Activated T-cell treated with anti-CD3 and anti-CD28 coated beads, Interleukin-2, amount 50 U/mL, for 72 hours (primary cell): ENCODE measurements around the gene SLAMF1. TPM values are rescaled to one million over a fixed set of nuclear protein-coding genes. Genes with fewer than 3 reads are reported as not detected.

Experiments used
- ATAC-seq, 2 donors: fragments of 150-1000 bp; cut with Tn5 transposase; replicated peaks in 1 of 2; 2 replicates each; pipeline ENCODE4 v1.10.0; 2021; ENCODE audit warnings: moderate library complexity in 2 of 2, mild to moderate bottlenecking in 1 of 2
- DNase-seq, 2 donors: peaks; one replicate each; pipeline ENCODE4 v3.0.0; 2021 to 2022; ENCODE audit warnings: mixed read lengths in 1 of 2
- H3K27ac Mint-ChIP-seq: one replicate; pipeline ENCODE4 v1.8.0; 2022; ENCODE audit warnings: mild to moderate bottlenecking, moderate library complexity, mixed read lengths
- H3K27me3 Mint-ChIP-seq: one replicate; pipeline ENCODE4 v1.8.0; 2022; ENCODE audit warnings: low read depth, mixed read lengths
- H3K36me3 Mint-ChIP-seq, 2 donors: one replicate each; pipeline ENCODE4 v1.8.0; 2022; ENCODE audit warnings: mixed read lengths in 2 of 2, mild to moderate bottlenecking in 1 of 2; ENCODE audit not compliant: insufficient read depth in 2 of 2
- H3K4me1 Mint-ChIP-seq: one replicate; pipeline ENCODE4 v1.8.0; 2022; ENCODE audit warnings: low read depth, mixed read lengths
- H3K4me3 Mint-ChIP-seq, 2 donors: one replicate each; pipeline ENCODE4 v1.8.0; 2022; ENCODE audit warnings: mild to moderate bottlenecking in 2 of 2, mixed read lengths in 2 of 2, moderate library complexity in 2 of 2
- H3K9me3 Mint-ChIP-seq, 2 donors: one replicate each; pipeline ENCODE4 v1.8.0; 2022; ENCODE audit warnings: mixed read lengths in 2 of 2
- total RNA-seq, 2 donors: library from RNA; stranded (reverse); gene quantifications; one replicate each; pipeline ENCODE4 v1.2.3, GENCODE V29; 2022

Gene SLAMF1
- total RNA-seq, 2 donors from 2014 or later: 81.4 to 134 TPM

DNA sequence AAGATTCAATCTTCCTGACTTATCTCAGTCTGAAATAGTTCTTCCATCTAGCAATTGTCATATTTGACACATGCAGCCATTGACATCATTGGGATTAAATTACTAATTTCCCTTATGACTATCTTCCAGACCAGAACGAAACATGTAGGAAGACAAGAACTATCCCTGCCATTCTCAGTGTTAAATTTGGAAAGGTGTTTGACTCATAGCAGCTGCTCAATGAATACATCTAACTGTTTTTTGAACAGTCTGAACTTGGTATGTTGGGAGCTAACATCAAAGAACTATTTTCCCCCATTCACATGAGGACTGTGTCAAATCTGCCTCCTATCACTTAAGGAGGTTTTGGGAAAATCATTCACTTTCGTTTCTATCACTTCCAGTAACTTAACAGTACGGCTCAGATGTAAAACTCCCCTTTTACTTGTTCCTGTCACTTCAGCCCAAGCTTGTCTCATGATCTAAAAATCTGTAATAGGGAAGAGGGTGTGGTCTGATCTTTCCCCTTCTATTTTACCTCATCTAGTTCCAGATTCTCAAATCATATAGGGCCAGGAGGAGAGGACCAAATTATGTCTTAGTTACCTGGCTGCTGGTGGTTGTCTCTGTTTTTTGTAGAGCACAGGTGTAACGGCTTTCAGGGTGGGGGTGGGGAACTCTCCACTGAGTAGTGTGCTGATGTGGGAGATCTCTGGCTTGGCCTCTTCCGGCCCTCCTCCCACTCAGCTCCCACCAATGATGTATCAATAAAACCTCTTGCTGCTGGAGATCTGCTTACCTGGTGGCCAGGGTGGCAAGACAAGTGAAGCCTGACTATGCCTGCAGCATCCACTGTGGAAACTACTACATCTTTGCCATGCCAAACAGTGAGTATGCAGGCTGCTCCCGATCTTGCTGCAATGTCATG lies 26.2 kb upstream of the SLAMF1 start:
- no peak overlapping the region for H3K27ac Mint-ChIP-seq
- no peaks in the 10 kb centered on the region for H3K27me3 Mint-ChIP-seq
- H3K4me1 Mint-ChIP-seq: peaks cover 27% of the 10 kb centered on the region
- peaks cover 17 to 34% of the 10 kb centered on the region in 2 donors for H3K36me3 Mint-ChIP-seq
- DNase-seq (peak; percentile 43 to 55), ATAC-seq (peak; percentile 56 to 60)
- no peak overlapping the region for H3K4me3 Mint-ChIP-seq
- peaks cover 4 to 5% of the 10 kb centered on the region in 2 donors for H3K9me3 Mint-ChIP-seq

DNA sequence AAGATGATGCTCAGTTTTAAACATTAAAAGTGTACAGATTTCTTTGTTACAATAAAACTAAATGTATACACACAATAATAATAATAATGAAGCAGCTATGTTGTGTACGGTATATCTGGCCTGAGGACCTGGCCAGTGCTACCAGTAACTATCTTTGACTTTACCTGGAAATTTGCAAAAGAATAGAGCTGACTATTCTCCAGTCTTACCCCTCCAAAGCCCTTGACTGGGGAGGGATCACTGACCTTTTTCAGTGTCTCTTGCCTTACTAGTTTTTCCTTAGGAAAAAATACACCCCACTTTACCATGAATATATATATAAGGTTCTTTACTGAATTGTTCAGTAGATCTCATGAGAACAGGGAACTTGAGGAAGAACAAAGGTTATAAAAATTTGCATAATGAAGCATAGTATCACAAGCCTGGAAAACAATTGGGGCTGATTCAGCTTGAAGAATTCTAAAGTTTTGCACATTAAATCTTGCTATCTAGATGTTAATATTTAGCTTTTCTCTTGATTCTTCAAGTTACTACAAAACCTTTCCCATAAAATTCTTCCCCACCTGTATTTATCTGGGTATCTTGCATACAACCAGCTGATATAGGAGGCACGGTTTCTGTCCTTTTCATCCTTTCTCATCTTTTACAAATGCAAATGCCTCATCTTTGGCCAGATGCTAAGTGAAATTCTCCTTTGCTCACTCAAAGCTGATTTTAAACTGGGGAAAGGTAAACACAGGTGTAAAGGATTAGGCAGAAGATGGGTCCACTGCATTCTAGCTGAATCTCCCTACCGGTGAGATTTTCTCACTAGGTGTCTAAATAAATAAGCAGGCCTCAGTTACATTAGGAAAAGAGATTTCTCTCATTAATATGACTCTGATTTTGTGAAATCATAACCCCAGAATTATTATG lies 25.0 kb upstream of the SLAMF1 start:
- peak overlapping the region in 1 of 2 donors; percentile 11 for H3K4me3 Mint-ChIP-seq
- ATAC-seq: no peak
- H3K4me1 Mint-ChIP-seq: peaks cover 26% of the 10 kb centered on the region
- DNase-seq: no peak
- peaks cover 5 to 7% of the 10 kb centered on the region in 2 donors for H3K9me3 Mint-ChIP-seq
- H3K27ac Mint-ChIP-seq: peak overlapping the region; percentile 66
- H3K36me3 Mint-ChIP-seq: peaks cover 11 to 34% of the 10 kb centered on the region in 2 donors
- H3K27me3 Mint-ChIP-seq: no peaks in the 10 kb centered on the region

DNA sequence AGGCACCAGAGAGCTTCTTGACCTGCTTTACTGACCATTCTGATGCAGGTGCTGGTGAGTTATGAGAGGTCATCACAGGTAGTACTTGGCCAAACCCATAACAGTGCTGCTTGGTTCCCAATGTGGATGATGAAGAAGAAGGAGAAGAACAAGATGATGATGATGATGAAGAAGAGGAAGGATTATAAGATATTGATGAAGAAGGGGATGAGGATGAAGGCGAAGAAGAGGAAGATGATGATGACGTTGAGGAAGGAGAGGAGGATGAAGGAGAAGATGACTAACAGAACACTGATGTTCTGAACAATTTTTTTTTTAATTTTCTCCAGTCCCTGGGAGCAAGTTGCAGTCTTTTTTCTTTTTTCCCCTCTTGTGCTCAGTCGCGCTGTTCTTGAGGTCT lies 23.9 kb upstream of the SLAMF1 start:
- Mint-ChIP-seq H3K27me3 (no peaks in the 10 kb centered on the region), H3K9me3 (peaks cover 5 to 7% of the 10 kb centered on the region in 2 donors), H3K4me1 (peaks cover 37% of the 10 kb centered on the region), H3K4me3 (no peak overlapping the region), H3K36me3 (peaks cover 9 to 36% of the 10 kb centered on the region in 2 donors), H3K27ac (peak overlapping the region; percentile 47)
- ATAC-seq: no peak
- no peak for DNase-seq

DNA sequence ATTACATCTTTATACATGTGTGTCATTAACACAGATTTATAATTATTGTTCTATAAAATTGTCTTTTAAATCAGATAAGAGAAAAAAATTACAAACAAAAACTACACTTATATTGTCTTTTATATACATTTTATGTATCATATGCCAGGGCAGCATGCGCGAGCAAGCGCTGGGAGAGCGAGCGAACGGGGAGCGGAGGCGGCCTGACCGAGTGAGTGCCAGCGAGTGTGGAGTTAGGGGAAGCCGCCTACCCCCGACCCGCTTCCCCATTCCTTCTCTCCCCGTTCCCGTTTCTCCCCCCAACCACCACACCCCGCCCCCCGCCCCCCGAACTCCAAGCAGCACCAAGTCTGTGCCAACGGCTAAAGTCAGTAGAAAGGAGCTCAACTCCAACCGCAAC lies 23.0 kb upstream of the SLAMF1 start:
- Mint-ChIP-seq H3K4me3 (no peak overlapping the region), H3K36me3 (peaks cover 9 to 36% of the 10 kb centered on the region in 2 donors), H3K9me3 (peaks cover 5 to 7% of the 10 kb centered on the region in 2 donors), H3K27ac (no peak overlapping the region), H3K27me3 (no peaks in the 10 kb centered on the region), H3K4me1 (peaks cover 46% of the 10 kb centered on the region)
- ATAC-seq (no peak), DNase-seq (no peak)

DNA sequence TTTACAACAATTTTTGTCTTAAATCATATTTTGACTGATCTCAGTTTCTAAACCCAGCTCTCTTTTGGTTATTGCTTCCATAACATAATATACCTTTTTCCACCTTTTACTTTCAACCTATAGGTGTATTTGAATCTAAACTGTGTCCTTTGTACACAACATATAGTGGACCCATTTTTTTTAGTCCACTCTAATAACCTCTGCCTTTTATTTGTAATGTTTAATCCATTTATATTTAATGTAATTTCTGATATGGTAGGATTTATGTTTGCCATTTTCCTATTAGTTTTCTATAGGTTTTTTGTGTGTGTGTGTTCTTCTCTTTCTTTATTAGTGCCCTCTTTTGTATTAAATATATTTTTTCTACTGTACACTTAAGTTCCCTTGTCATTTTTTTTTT lies 22.4 kb upstream of the SLAMF1 start:
- Mint-ChIP-seq H3K4me3 (no peak overlapping the region), H3K9me3 (peaks cover 5 to 7% of the 10 kb centered on the region in 2 donors), H3K4me1 (peaks cover 51% of the 10 kb centered on the region), H3K27ac (no peak overlapping the region), H3K27me3 (no peaks in the 10 kb centered on the region), H3K36me3 (peaks cover 9 to 36% of the 10 kb centered on the region in 2 donors)
- DNase-seq: no peak
- ATAC-seq: no peak

DNA sequence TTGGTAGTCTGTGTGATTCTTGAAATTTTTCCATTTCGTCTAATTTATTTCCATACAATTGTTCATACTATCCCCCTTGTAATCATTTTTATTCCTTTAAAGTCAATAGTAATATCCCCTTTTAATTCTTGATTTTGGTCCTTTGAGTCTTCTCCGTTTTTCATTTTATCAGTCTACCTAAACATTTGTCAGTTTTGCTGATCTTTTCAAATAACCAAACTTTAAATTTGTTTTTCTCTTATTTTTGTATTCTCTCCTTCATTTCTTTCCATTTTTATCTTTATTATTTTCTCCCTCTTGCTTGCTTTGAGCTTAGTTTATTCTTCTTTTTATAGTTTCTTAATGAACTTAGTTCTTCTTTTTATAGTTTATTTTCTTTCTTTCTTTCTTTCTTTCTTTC lies 21.1 kb upstream of the SLAMF1 start:
- H3K9me3 Mint-ChIP-seq: peaks cover 5 to 7% of the 10 kb centered on the region in 2 donors
- H3K27ac Mint-ChIP-seq: peak overlapping the region; percentile 82
- H3K4me1 Mint-ChIP-seq: peaks cover 65% of the 10 kb centered on the region
- no peaks in the 10 kb centered on the region for H3K27me3 Mint-ChIP-seq
- peak overlapping the region in 1 of 2 donors; percentile 36 for H3K4me3 Mint-ChIP-seq
- DNase-seq: no peak
- ATAC-seq: no peak
- H3K36me3 Mint-ChIP-seq: peaks cover 9 to 36% of the 10 kb centered on the region in 2 donors

DNA sequence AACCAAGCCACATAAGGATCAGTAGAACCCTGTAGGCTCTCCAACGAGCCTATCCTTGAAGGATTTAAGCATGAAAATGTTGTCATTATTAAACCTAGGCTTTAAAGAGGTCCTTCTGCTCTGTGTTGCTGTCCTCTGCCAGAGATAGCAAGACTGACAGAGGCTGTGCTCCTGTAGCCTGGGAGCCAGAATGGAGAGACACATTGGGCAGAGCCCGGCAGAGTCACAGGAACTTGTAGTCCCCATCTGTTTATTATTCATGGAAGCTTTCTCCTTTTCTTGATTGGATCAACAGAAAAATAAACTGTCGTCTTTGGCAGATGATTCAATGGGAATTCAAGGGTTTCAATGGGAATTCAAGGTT lies 19.2 kb upstream of the SLAMF1 start:
- peaks cover 72% of the 10 kb centered on the region for H3K4me1 Mint-ChIP-seq
- peaks cover 8 to 34% of the 10 kb centered on the region in 2 donors for H3K36me3 Mint-ChIP-seq
- H3K27me3 Mint-ChIP-seq: no peaks in the 10 kb centered on the region
- ATAC-seq (peak; percentile 20 to 30), DNase-seq (no peak)
- H3K27ac Mint-ChIP-seq: peak overlapping the region; percentile 99
- peaks cover 5 to 7% of the 10 kb centered on the region in 2 donors for H3K9me3 Mint-ChIP-seq
- H3K4me3 Mint-ChIP-seq: peak overlapping the region; percentile 63 to 79

DNA sequence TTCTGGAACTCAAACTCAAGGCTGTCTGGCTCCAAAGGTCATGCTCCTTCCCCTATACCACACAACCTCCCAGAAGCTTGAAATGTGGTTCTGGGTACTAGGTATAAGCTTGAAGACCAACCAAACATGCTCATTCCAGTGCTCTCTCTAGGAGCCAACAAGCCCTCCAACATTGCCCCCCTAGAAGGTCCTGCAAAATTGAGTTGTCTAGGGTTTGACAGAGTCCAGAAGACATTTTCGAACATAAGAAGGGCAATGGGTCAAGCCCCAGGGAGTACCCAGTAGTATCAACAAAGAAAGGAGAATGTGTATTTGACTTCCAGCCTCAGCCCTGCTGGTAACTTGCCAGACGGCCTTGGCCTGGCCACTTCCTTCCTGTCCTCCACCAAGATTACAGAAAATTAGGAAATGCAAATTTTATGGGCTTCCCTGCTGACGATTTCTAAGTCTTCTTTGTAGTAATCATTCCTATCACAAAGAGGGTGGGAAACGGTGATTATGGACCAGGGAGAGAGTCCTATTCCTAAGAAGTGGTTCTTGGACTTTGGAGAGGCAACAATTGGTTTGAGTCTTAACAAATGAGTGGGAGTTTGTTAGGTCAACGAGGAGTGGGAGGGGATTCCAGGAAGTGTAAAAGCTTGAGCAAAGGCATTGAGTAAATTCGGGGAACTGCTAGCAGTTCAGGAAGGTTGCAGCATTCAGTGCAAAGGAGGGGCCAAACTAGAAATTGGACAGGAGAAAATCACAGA lies 18.7 kb upstream of the SLAMF1 start:
- Mint-ChIP-seq H3K36me3 (peaks cover 7 to 31% of the 10 kb centered on the region in 2 donors), H3K4me1 (peaks cover 67% of the 10 kb centered on the region)

DNA sequence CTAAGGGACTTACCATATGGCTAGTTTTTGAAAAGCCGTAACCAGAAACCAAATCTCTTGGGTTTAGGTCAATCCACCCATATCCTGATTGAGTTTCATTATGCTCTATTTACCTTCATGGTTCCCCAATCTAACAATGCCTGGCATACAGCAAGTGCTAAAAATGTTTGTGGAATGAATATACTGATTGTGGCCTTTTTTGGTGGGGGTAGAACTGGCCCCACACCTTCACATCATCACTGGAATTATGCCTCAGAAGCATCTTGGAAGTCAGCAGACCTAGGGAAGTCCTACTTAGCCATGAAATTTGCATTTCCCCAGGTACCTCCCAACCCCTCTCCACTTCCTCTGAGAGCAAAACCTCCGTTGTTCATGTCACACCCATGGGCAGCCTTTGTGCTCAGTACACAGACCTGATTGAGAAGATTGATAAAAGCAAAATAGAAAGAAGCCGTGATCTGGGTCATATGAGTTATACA lies 17.8 kb upstream of the SLAMF1 start:
- H3K36me3 Mint-ChIP-seq: peaks cover 9 to 27% of the 10 kb centered on the region in 2 donors
- H3K4me3 Mint-ChIP-seq: peak overlapping the region; percentile 63 to 79
- peaks cover 6 to 10% of the 10 kb centered on the region in 2 donors for H3K9me3 Mint-ChIP-seq
- H3K27me3 Mint-ChIP-seq: no peaks in the 10 kb centered on the region
- ATAC-seq (peak; percentile 81 to 82), DNase-seq (no peak)
- peak overlapping the region; percentile 99 for H3K27ac Mint-ChIP-seq
- peaks cover 65% of the 10 kb centered on the region for H3K4me1 Mint-ChIP-seq

More for the DNA sequence above, 18.7 kb upstream of the SLAMF1 start:
- no peak for DNase-seq
- Mint-ChIP-seq H3K27ac (peak overlapping the region; percentile 99), H3K27me3 (no peaks in the 10 kb centered on the region), H3K4me3 (peak overlapping the region; percentile 63 to 79), H3K9me3 (peaks cover 5 to 7% of the 10 kb centered on the region in 2 donors)
- peak; percentile 60 to 62 for ATAC-seq

DNA sequence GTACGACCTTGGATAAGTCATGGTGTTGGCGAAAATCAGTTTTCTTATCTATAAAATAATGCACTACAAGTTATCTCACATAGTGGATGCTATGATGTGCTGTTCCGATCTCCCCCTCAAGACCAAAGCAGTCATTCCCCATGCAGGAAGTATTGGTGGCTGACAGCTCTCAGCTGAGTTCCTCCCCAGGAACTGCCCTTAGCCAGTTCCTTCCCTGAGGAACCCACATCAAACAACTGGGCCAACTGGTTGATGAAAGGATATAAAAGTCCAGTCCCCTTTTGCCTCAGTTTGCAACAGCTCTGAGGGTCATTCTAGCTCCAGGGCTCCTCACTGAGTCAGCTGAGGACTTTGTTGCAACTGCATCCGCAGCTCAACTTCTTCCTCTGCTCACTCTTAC lies 16.1 kb upstream of the SLAMF1 start:
- Mint-ChIP-seq H3K9me3 (peaks cover 6 to 10% of the 10 kb centered on the region in 2 donors), H3K27me3 (no peaks in the 10 kb centered on the region), H3K36me3 (peaks cover 9 to 13% of the 10 kb centered on the region in 2 donors), H3K27ac (peak overlapping the region; percentile 47), H3K4me3 (peak overlapping the region in 1 of 2 donors; percentile 70), H3K4me1 (peaks cover 69% of the 10 kb centered on the region)
- no peak for DNase-seq
- ATAC-seq: no peak

DNA sequence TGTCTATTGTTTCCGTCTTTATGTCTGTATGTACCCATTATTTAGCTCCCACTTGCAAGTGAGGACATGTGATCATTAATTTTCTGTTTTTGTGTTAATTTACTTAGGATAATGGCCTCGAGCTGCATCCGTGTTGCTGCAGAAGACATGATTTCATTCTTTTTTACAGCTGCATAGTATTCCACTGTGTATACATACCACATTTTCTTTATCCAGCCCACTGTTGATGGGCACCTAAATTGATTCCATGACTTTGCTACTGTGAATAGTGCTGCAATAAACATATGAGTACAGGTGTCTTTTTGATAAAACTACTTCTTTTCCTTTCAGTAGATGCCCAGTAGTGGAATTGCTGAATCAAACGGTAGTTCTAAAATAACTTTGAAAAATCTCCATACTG lies 12.7 kb upstream of the SLAMF1 start:
- H3K27ac Mint-ChIP-seq: no peak overlapping the region
- peaks cover 6 to 8% of the 10 kb centered on the region in 2 donors for H3K9me3 Mint-ChIP-seq

DNA sequence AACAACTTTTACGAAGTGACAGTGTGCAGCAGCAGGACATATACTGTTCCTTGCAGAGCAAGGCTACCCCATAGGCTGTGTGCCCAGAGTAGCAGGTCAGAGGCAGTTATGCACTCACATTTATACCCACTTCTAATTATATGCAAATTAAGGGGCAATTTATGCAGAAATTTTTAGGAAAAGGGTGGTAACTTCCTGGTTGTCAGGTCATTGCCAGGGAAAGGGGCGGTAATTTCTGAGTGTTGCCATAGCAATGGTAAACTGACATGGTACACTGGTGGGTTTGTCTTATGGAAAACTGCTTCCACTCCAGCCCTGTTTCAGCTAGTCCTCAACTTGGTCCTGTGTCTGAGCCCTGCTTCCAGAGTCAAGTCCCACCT lies 12.0 kb upstream of the SLAMF1 start:
- H3K4me1 Mint-ChIP-seq: peaks cover 61% of the 10 kb centered on the region
- peaks cover 6 to 8% of the 10 kb centered on the region in 2 donors for H3K9me3 Mint-ChIP-seq
- no peak for ATAC-seq
- H3K27ac Mint-ChIP-seq: no peak overlapping the region
- H3K4me3 Mint-ChIP-seq: no peak overlapping the region
- no peak for DNase-seq
- peaks cover 6 to 9% of the 10 kb centered on the region in 2 donors for H3K36me3 Mint-ChIP-seq
- H3K27me3 Mint-ChIP-seq: no peaks in the 10 kb centered on the region

More for the DNA sequence above, 12.7 kb upstream of the SLAMF1 start:
- H3K4me3 Mint-ChIP-seq: no peak overlapping the region
- H3K27me3 Mint-ChIP-seq: no peaks in the 10 kb centered on the region
- peaks cover 61% of the 10 kb centered on the region for H3K4me1 Mint-ChIP-seq
- no peak for ATAC-seq
- no peak for DNase-seq
- H3K36me3 Mint-ChIP-seq: peaks cover 6 to 9% of the 10 kb centered on the region in 2 donors
